WTC11 (cell line): ENCODE data around the gene GSDME.

Experiments used
- CBFB ChIP-seq: sonication (generic); formaldehyde crosslinking; IDR thresholded peaks from 2 replicates; pipeline ENCODE4 v1.8.1; 2022; ENCODE audit warnings: mild to moderate bottlenecking, low read depth, missing genetic modification reagents
- ELF4 ChIP-seq: sonication (generic); formaldehyde crosslinking; IDR thresholded peaks from 2 replicates; pipeline ENCODE4 v1.8.1; 2022; ENCODE audit warnings: low read depth, mild to moderate bottlenecking, moderate library complexity, missing genetic modification reagents
- ESRRA ChIP-seq: sonication (generic); formaldehyde crosslinking; IDR thresholded peaks from 2 replicates; pipeline ENCODE4 v1.8.1; 2022; ENCODE audit warnings: mild to moderate bottlenecking, missing genetic modification reagents, borderline replicate concordance
- HMGA2 ChIP-seq: fragments of 250-450 bp; sonication (Bioruptor Pico); IDR thresholded peaks from 2 replicates; pipeline ENCODE4 v1.4.0; 2021; ENCODE audit warnings: mild to moderate bottlenecking, moderate library complexity
- MYBL2 ChIP-seq: sonication (generic); formaldehyde crosslinking; IDR thresholded peaks from 2 replicates; pipeline ENCODE4 v1.8.1; 2023; ENCODE audit warnings: mild to moderate bottlenecking, moderate library complexity, missing genetic modification reagents
- NFYB ChIP-seq: sonication (generic); formaldehyde crosslinking; conservative IDR thresholded peaks from 2 replicates; pipeline ENCODE4 v1.8.0; 2022; ENCODE audit warnings: low read depth, missing genetic modification reagents
- TCF7 ChIP-seq: sonication (generic); formaldehyde crosslinking; IDR thresholded peaks from 2 replicates; pipeline ENCODE4 v1.8.0; 2022; ENCODE audit warnings: mild to moderate bottlenecking, low read depth, missing genetic modification reagents, moderate library complexity
- TEAD1 ChIP-seq: sonication (generic); formaldehyde crosslinking; IDR thresholded peaks from 2 replicates; pipeline ENCODE4 v1.8.0; 2022; ENCODE audit warnings: mild to moderate bottlenecking, missing genetic modification reagents
- ZNF138 ChIP-seq: sonication (generic); formaldehyde crosslinking; conservative IDR thresholded peaks from 2 replicates; pipeline ENCODE4 v1.8.1; 2022; ENCODE audit warnings: mild to moderate bottlenecking, moderate library complexity, missing genetic modification reagents
- TF ChIP-seq, protein P1 (sequence below): fragments of 200-600 bp; IDR thresholded peaks from 2 replicates; pipeline ENCODE4 v1.8.0; 2022; ENCODE audit warnings: antibody characterized with exemption
- TF ChIP-seq, protein P2 (sequence below): sonication (generic); formaldehyde crosslinking; IDR thresholded peaks from 2 replicates; pipeline ENCODE4 v1.8.0; 2022; ENCODE audit warnings: mild to moderate bottlenecking, missing genetic modification reagents

DNA sequence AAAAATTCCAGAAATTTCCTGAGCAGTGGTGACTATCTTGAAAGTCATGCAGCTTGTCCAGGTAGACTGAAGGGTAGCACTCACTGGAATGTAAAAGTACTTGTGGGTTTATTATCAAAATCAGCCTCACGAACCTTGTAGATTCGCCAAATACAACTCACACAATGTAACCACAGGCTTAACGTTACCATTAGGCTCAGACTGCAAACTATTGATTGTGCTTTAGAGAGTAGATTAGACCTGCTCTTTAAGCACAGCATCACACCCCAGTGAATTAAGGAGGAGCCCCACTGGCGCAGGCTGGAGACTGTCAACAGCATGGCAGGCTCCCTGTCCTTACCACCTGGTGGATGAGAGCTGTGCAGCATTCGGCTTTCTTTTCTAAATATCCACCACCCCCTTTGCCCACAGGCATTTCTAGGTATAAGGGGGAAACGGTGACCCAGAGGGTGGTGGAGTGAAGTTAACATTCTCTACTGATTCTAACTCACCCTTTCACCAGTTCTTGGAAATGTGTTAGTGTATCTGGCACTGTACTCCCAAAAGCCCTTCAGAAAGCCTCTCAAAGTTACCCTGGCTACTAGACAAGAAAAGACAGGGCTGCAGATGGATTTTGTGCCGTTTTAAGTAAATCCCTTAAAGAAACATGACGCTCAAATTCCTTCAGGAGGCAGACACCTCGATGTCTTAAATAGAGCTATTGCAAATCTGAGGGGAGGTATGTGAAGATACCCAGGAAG, 56.6 kb downstream of the GSDME start:
- TF ChIP-seq, protein P1, sequence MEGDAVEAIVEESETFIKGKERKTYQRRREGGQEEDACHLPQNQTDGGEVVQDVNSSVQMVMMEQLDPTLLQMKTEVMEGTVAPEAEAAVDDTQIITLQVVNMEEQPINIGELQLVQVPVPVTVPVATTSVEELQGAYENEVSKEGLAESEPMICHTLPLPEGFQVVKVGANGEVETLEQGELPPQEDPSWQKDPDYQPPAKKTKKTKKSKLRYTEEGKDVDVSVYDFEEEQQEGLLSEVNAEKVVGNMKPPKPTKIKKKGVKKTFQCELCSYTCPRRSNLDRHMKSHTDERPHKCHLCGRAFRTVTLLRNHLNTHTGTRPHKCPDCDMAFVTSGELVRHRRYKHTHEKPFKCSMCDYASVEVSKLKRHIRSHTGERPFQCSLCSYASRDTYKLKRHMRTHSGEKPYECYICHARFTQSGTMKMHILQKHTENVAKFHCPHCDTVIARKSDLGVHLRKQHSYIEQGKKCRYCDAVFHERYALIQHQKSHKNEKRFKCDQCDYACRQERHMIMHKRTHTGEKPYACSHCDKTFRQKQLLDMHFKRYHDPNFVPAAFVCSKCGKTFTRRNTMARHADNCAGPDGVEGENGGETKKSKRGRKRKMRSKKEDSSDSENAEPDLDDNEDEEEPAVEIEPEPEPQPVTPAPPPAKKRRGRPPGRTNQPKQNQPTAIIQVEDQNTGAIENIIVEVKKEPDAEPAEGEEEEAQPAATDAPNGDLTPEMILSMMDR = no peak
- TF ChIP-seq MYBL2 (CRISPR knock-in tag) (no peak), TCF7 (CRISPR knock-in tag) (no peak), ZNF138 (CRISPR knock-in tag) (no peak), HMGA2 (no peak), NFYB (CRISPR knock-in tag) (no peak), CBFB (CRISPR knock-in tag) (no peak), ESRRA (CRISPR knock-in tag) (no peak), ELF4 (no peak), TEAD1 (CRISPR knock-in tag) (no peak)
- TF ChIP-seq, protein P2, sequence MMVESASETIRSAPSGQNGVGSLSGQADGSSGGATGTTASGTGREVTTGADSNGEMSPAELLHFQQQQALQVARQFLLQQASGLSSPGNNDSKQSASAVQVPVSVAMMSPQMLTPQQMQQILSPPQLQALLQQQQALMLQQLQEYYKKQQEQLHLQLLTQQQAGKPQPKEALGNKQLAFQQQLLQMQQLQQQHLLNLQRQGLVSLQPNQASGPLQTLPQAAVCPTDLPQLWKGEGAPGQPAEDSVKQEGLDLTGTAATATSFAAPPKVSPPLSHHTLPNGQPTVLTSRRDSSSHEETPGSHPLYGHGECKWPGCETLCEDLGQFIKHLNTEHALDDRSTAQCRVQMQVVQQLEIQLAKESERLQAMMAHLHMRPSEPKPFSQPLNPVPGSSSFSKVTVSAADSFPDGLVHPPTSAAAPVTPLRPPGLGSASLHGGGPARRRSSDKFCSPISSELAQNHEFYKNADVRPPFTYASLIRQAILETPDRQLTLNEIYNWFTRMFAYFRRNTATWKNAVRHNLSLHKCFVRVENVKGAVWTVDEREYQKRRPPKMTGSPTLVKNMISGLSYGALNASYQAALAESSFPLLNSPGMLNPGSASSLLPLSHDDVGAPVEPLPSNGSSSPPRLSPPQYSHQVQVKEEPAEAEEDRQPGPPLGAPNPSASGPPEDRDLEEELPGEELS (CRISPR knock-in tag) = no peak
